H1 (cell line): ENCODE results near the gene MSI2. TPM values are rescaled to one million over a fixed set of nuclear protein-coding genes. Genes with fewer than 3 reads are reported as not detected.

ENCODE experiments used
- CTCF ChIA-PET: fragments of 300-600 bp; sonication (Branson Sonifier 250); formaldehyde crosslinking; loops from one replicate; lab custom pipeline; 2021; ENCODE audit not compliant: partially characterized antibody; lab: Charles Lee
- POLR2A ChIA-PET: fragments of 300-600 bp; sonication (Branson Sonifier 250); formaldehyde crosslinking; loops from one replicate; lab custom pipeline; 2021; ENCODE audit warnings: inconsistent platforms; ENCODE audit not compliant: partially characterized antibody; lab: Charles Lee
- DNase-seq, 2 experiments: peaks; one replicate each; pipeline versions ENCODE4 v3.0.0 to v3.0.0-alpha.2; 2010 to 2022; ENCODE audit warnings: low spot score in 2 of 2, low read depth in 1 of 2, mixed read lengths in 1 of 2
- FAIRE-seq: peaks from 2 replicates; lab custom pipeline; 2011; peaks lifted over from hg19 to GRCh38; lab: Jason Lieb, UNC
- H2AFZ ChIP-seq: 2 replicates; pipeline ENCODE4 v1.8.1; 2012; ENCODE audit warnings: low read length, inconsistent platforms
- H2AK5ac ChIP-seq: 2 replicates; pipeline ENCODE4 v1.6.1; 2013; ENCODE audit warnings: low read depth, low read length
- H2BK120ac ChIP-seq: replicated peaks from 2 replicates; pipeline ENCODE3; 2013; ENCODE audit warnings: low read depth, low read length, inconsistent platforms
- H2BK12ac ChIP-seq: 2 replicates; pipeline ENCODE4 v1.6.1; 2013; ENCODE audit warnings: low read depth, low read length
- H2BK15ac ChIP-seq: 2 replicates; pipeline ENCODE4 v1.6.1; 2013; ENCODE audit warnings: low read length
- H2BK20ac ChIP-seq: 2 replicates; pipeline ENCODE4 v1.6.1; 2013; ENCODE audit warnings: low read length
- H2BK5ac ChIP-seq: 2 replicates; pipeline ENCODE4 v1.6.1; 2013; ENCODE audit warnings: low read depth, low read length
- H3K14ac ChIP-seq: 2 replicates; pipeline ENCODE4 v1.6.1; 2013; ENCODE audit warnings: inconsistent platforms; ENCODE audit not compliant: insufficient read length
- H3K18ac ChIP-seq: 2 replicates; pipeline ENCODE4 v1.6.1; 2013; ENCODE audit warnings: low read length; ENCODE audit errors: extremely low read depth
- H3K23ac ChIP-seq: 2 replicates; pipeline ENCODE4 v1.6.1; 2013; ENCODE audit warnings: inconsistent platforms; ENCODE audit not compliant: insufficient read length
- H3K23me2 ChIP-seq: 2 replicates; pipeline ENCODE4 v1.6.1; 2013; ENCODE audit warnings: low read depth, low read length
- H3K27ac ChIP-seq: 2 replicates; pipeline ENCODE4 v1.6.1; 2011; ENCODE audit warnings: low read depth, low read length, inconsistent platforms
- H3K27me3 ChIP-seq, 4 experiments: replicated peaks in 1 of 4; 1 replicate in 1 of 4; 2 replicates in 3 of 4; pipeline versions ENCODE4 v1.6.1 to v1.8.1; 2011 to 2013; ENCODE audit warnings: low read length in 3 of 4, mild to moderate bottlenecking in 3 of 4, inconsistent platforms in 2 of 4, mixed read lengths in 2 of 4, moderate library complexity in 1 of 4; ENCODE audit not compliant: control insufficient read depth in 3 of 4, insufficient read depth in 3 of 4; ENCODE audit errors: extremely low read depth in 1 of 4
- H3K36me3 ChIP-seq, 4 experiments: 2 replicates each; pipeline versions ENCODE4 v1.6.1 to v1.8.1; 2011 to 2013; ENCODE audit warnings: mild to moderate bottlenecking in 4 of 4, low read length in 3 of 4, moderate library complexity in 2 of 4, control low read depth in 1 of 4, inconsistent platforms in 1 of 4; ENCODE audit not compliant: insufficient read depth in 4 of 4, control insufficient read depth in 2 of 4
- H3K4ac ChIP-seq: replicated peaks from 2 replicates; pipeline ENCODE3; 2013; ENCODE audit warnings: low read length, low read depth, mixed read lengths, inconsistent platforms; ENCODE audit not compliant: insufficient read length
- H3K4me1 ChIP-seq, 4 experiments: replicated peaks in 1 of 4; 1 replicate in 1 of 4; 2 replicates in 3 of 4; pipeline versions ENCODE4 v1.6.1 to v1.8.1; 2011 to 2013; ENCODE audit warnings: low read length in 3 of 4, inconsistent platforms in 2 of 4, mixed read lengths in 1 of 4; ENCODE audit not compliant: insufficient read depth in 4 of 4, control insufficient read depth in 3 of 4
- H3K4me2 ChIP-seq, 2 experiments: 2 replicates each; pipeline versions ENCODE4 v1.6.1 to v1.8.1; 2011 to 2013; ENCODE audit warnings: low read depth in 2 of 2, low read length in 2 of 2, control low read depth in 1 of 2, inconsistent platforms in 1 of 2, mild to moderate bottlenecking in 1 of 2; ENCODE audit not compliant: insufficient read depth in 1 of 2
- H3K4me3 ChIP-seq, 4 experiments: fragments of 200-600, 300-600 bp in 1 of 4; sonication (generic), shearing (Covaris generic), sonication (Bioruptor Twin) in 1 of 4; 2 replicates each; pipeline versions ENCODE4 v1.5.1 to v1.8.1; 2011 to 2016; ENCODE audit warnings: low read length in 4 of 4, low read depth in 3 of 4, control low read depth in 2 of 4, inconsistent platforms in 2 of 4, mild to moderate bottlenecking in 2 of 4, mixed read lengths in 1 of 4, moderate library complexity in 1 of 4; ENCODE audit not compliant: insufficient read depth in 2 of 4; ENCODE audit errors: extremely low read depth in 1 of 4
- H3K56ac ChIP-seq: replicated peaks from 2 replicates; pipeline ENCODE3; 2013; ENCODE audit warnings: low read depth, mild to moderate bottlenecking, mixed read lengths, low read length, inconsistent platforms; ENCODE audit not compliant: insufficient read length
- H3K79me1 ChIP-seq: 2 replicates; pipeline ENCODE4 v1.6.1; 2013; ENCODE audit warnings: low read depth, low read length, control low read depth
- H3K79me2 ChIP-seq, 2 experiments: 2 replicates each; pipeline versions ENCODE4 v1.6.1 to v1.8.1; 2012 to 2013; ENCODE audit warnings: low read length in 2 of 2, mild to moderate bottlenecking in 2 of 2, inconsistent platforms in 1 of 2; ENCODE audit not compliant: insufficient read depth in 2 of 2, control insufficient read depth in 1 of 2
- H3K9ac ChIP-seq, 4 experiments: replicated peaks in 1 of 4; 1 replicate in 1 of 4; 2 replicates in 3 of 4; pipeline versions ENCODE4 v1.6.1 to v1.8.1; 2011 to 2013; ENCODE audit warnings: low read depth in 3 of 4, low read length in 3 of 4, control low read depth in 2 of 4, mild to moderate bottlenecking in 2 of 4, moderate library complexity in 2 of 4, inconsistent platforms in 1 of 4; ENCODE audit errors: extremely low read depth in 1 of 4
- H3K9me3 ChIP-seq, 2 experiments: 2 replicates each; pipeline versions ENCODE4 v1.6.1 to v1.8.1; 2012 to 2013; ENCODE audit warnings: mild to moderate bottlenecking in 2 of 2, moderate library complexity in 2 of 2, control low read depth in 1 of 2, inconsistent platforms in 1 of 2, low read depth in 1 of 2, low read length in 1 of 2, mixed read lengths in 1 of 2; ENCODE audit not compliant: insufficient read depth in 2 of 2
- H4K20me1 ChIP-seq, 2 experiments: replicated peaks in 1 of 2; 2 replicates each; pipeline versions ENCODE3 to v1.8.1; 2011 to 2013; ENCODE audit warnings: inconsistent platforms in 2 of 2, low read length in 2 of 2, mild to moderate bottlenecking in 1 of 2; ENCODE audit not compliant: insufficient read depth in 2 of 2, control insufficient read depth in 1 of 2
- H4K5ac ChIP-seq: 2 replicates; pipeline ENCODE4 v1.6.1; 2013; ENCODE audit warnings: low read length, low read depth, mixed read lengths, inconsistent platforms; ENCODE audit not compliant: insufficient read length
- H4K8ac ChIP-seq: 2 replicates; pipeline ENCODE4 v1.8.0; 2013; ENCODE audit warnings: mild to moderate bottlenecking, moderate library complexity, low read length, inconsistent platforms; ENCODE audit not compliant: insufficient read depth; ENCODE audit errors: extremely low read depth
- H4K91ac ChIP-seq: replicated peaks from 2 replicates; pipeline ENCODE3; 2013; ENCODE audit warnings: low read length, mixed read lengths, inconsistent platforms; ENCODE audit not compliant: insufficient read length
- ASH2L ChIP-seq: fragments of 200-600, 300-600 bp; sonication (generic); IDR thresholded peaks from one replicate; pipeline ENCODE4 v1.7.1; 2017; ENCODE audit warnings: low read length
- EGR1 ChIP-seq: IDR thresholded peaks from 2 replicates; pipeline ENCODE4 v1.6.1; 2011; ENCODE audit warnings: low read depth, low read length, borderline replicate concordance
- GTF2F1 ChIP-seq: IDR thresholded peaks from 2 replicates; pipeline ENCODE4 v1.6.1; 2012; ENCODE audit warnings: low read depth, low read length, improper control_type of control experiment, borderline replicate concordance
- HDAC2 ChIP-seq, 2 experiments: fragments of 300-600 bp in 1 of 2; sonication (generic) in 1 of 2; IDR thresholded peaks; 2 replicates each; pipeline ENCODE4 v1.6.1; 2011 to 2012; ENCODE audit warnings: low read depth in 2 of 2, low read length in 2 of 2, mild to moderate bottlenecking in 2 of 2, moderate library complexity in 2 of 2, borderline replicate concordance in 1 of 2, inconsistent platforms in 1 of 2
- KDM4A ChIP-seq: IDR thresholded peaks from one replicate; pipeline ENCODE4 v1.7.1; 2012; ENCODE audit warnings: low read depth, mild to moderate bottlenecking, moderate library complexity, low read length, inconsistent platforms; ENCODE audit not compliant: severe bottlenecking
- POLR2AphosphoS5 ChIP-seq: IDR thresholded peaks from 2 replicates; pipeline ENCODE4 v1.6.1; 2011; ENCODE audit warnings: low read depth, low read length
- SAP30 ChIP-seq: fragments of 300-600 bp; sonication (generic); IDR thresholded peaks from 2 replicates; pipeline ENCODE4 v1.7.1; 2012; ENCODE audit warnings: low read length, moderate library complexity, mild to moderate bottlenecking, inconsistent platforms; ENCODE audit not compliant: insufficient read depth, insufficient replicate concordance
- SIRT6 ChIP-seq: IDR thresholded peaks from one replicate; pipeline ENCODE4 v1.7.1; 2012; ENCODE audit warnings: low read length, inconsistent platforms
- SIX5 ChIP-seq: IDR thresholded peaks from 2 replicates; pipeline ENCODE4 v1.6.1; 2011; ENCODE audit warnings: mild to moderate bottlenecking, low read depth, low read length
- SP4 ChIP-seq: IDR thresholded peaks from 2 replicates; pipeline ENCODE4 v1.6.1; 2012; ENCODE audit warnings: low read length, inconsistent platforms
- TEAD4 ChIP-seq: IDR thresholded peaks from 2 replicates; pipeline ENCODE4 v1.6.1; 2012; ENCODE audit warnings: low read depth, low read length, inconsistent platforms, mixed read lengths
- WGBS, 2 experiments: shearing (Covaris generic) in 1 of 2; methylation state at CpG; one replicate each; pipeline versions ENCODE4 v1.1.6 to v1.1.7; 2013 to 2015; ENCODE audit warnings: low lambda C conversion rate in 2 of 2, mixed read lengths in 2 of 2, inconsistent platforms in 1 of 2, low coverage in 1 of 2, missing lambda C conversion rate in 1 of 2; ENCODE audit not compliant: insufficient replicate concordance in 2 of 2, insufficient coverage in 1 of 2, insufficient read length in 1 of 2; ENCODE audit errors: extremely low coverage in 1 of 2, missing lambda C conversion rate in 1 of 2; 5-methylcytosine and 5-hydroxymethylcytosine counted together
- polyA plus RNA-seq, 7 experiments: library from polyadenylated mRNA; depleted of rRNA in 3 of 7; stranded (reverse) in 5 of 7; unstranded in 2 of 7; fragments of >200 nt in 5 of 7; fragments of 200-250 nt in 2 of 7; gene quantifications; 1 replicate in 5 of 7; 2 replicates in 1 of 7; 4 replicates in 1 of 7; pipeline versions ENCODE4 v1.2.1 to v1.2.3, GENCODE V29; 2011 to 2013; ENCODE audit warnings: missing spikeins in 2 of 7, mixed read lengths in 2 of 7
- total RNA-seq: library from RNA; stranded (reverse); fragmentation: NEBNext Ultra II Directional; extraction: Animal tissue kit (Norgen Biotek cat#: 25700); gene quantifications from 2 replicates; pipeline ENCODE4 v1.2.1, GENCODE V29; 2021
- TF ChIP-seq, protein P1 (sequence below): IDR thresholded peaks from 2 replicates; pipeline ENCODE4 v1.6.1; 2011; ENCODE audit warnings: low read length, improper control_type of control experiment

Gene MSI2
- total and polyA plus RNA-seq, 2 of the 8 experiments (the other 6 are each of a cell fraction or from before 2014, with no cell fraction given): 36.7 to 80.6 TPM

DNA sequence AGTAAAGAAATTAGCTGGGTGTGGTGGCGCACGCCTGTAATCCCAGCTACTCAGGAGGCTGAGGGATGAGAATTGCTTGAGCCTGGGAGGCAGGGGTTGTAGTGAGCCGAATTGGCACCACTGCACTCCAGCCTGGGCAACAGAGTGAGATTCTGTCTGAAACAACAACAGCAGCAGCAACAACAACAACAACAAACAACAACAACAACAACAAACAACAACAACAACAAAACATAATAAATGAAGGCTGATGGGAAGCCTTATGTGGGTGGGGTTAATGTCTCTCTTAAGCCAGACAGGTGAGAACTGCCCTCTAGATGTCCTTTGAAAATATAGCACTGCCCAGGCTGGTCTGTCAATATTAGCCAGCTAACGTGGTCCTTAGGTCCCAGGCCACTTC is 107.3 kb downstream of the MSI2 start:
- H2BK120ac ChIP-seq: no peak overlapping the region
- no peak overlapping the region for H2BK20ac ChIP-seq
- TF ChIP-seq POLR2AphosphoS5 (no peak), SIRT6 (no peak), KDM4A (no peak), SAP30 (no peak), ASH2L (no peak), TEAD4 (no peak), HDAC2 (IDR thresholded peaks at IDR 0.05; ENCODE audit: borderline replicate concordance in 1 of 2, low read depth in 2 of 2, low read length in 2 of 2) (no peak), SIX5 (no peak), SP4 (no peak), GTF2F1 (no peak), EGR1 (no peak)
- TF ChIP-seq, protein P1, sequence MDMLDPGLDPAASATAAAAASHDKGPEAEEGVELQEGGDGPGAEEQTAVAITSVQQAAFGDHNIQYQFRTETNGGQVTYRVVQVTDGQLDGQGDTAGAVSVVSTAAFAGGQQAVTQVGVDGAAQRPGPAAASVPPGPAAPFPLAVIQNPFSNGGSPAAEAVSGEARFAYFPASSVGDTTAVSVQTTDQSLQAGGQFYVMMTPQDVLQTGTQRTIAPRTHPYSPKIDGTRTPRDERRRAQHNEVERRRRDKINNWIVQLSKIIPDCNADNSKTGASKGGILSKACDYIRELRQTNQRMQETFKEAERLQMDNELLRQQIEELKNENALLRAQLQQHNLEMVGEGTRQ: no peak
- no peaks in the 10 kb centered on the region for H3K27me3 ChIP-seq
- H3K56ac ChIP-seq: no peak overlapping the region
- DNase-seq (no peak), FAIRE-seq (no peak)
- H3K4me1 ChIP-seq: peaks cover 0 to 11% (median 11%) of the 10 kb centered on the region in 4 experiments; a peak in 5 of 7 replicates
- H3K79me1 ChIP-seq: peaks cover 10% of the 10 kb centered on the region
- H3K23ac ChIP-seq: no peak overlapping the region
- no peaks in the 10 kb centered on the region for H3K23me2 ChIP-seq
- ChIA-PET POLR2A (no interaction called here), CTCF (interaction anchor here (0.9 kb wide), 1 partner anchor 26 kb away, joined by 3 read pairs; no protein-coding TSS in a partner anchor)
- H3K14ac ChIP-seq: no peak overlapping the region
- H4K20me1 ChIP-seq: peaks cover 2 to 5% of the 10 kb centered on the region in 2 experiments
- no peak overlapping the region for H2BK15ac ChIP-seq
- no peak overlapping the region for H3K18ac ChIP-seq
- no peak overlapping the region for H2AK5ac ChIP-seq
- WGBS, 2 experiments: 94% methylated on average over 4 of the region's 4 CpGs; no CpG with 5 or more reads in 1 of the 2 experiments
- H4K5ac ChIP-seq: no peak overlapping the region
- no peak overlapping the region for H3K27ac ChIP-seq
- H3K4me2 ChIP-seq: no peak overlapping the region
- H3K4ac ChIP-seq: no peak overlapping the region
- H3K79me2 ChIP-seq: peaks cover 0 to 66% of the 10 kb centered on the region in 2 experiments; a peak in 3 of 4 replicates
- no peaks in the 10 kb centered on the region for H3K9me3 ChIP-seq
- no peak overlapping the region for H2BK12ac ChIP-seq
- no peak overlapping the region for H2BK5ac ChIP-seq
- H3K36me3 ChIP-seq: no peaks in the 10 kb centered on the region
- H4K91ac ChIP-seq: no peak overlapping the region
- no peak overlapping the region for H4K8ac ChIP-seq
- H3K9ac ChIP-seq: no peak overlapping the region
- no peak overlapping the region for H3K4me3 ChIP-seq
- H2AFZ ChIP-seq: no peak overlapping the region
